CD14-positive monocyte (primary cell): Measurements from ENCODE around the gene AQP2. TPM values are rescaled to one million over a fixed set of nuclear protein-coding genes. Genes with fewer than 3 reads are reported as not detected.
"Not testable (repeated sequence)": the region's sequence is repeated elsewhere in the genome, so short reads cannot be mapped to it uniquely, and the experiment has no call there.

Experiments used
- DNase-seq, 3 donors: peaks; one replicate each; pipeline ENCODE4 v3.0.0-alpha.2; 2011 to 2022
- H2AFZ ChIP-seq: 2 replicates; pipeline ENCODE4 v1.6.0; 2012; ENCODE audit warnings: mild to moderate bottlenecking, low read depth, low read length, inconsistent platforms; ENCODE audit not compliant: insufficient read depth, poor library complexity, severe bottlenecking
- H3K27ac ChIP-seq, 2 donors: 1 replicate in 1 of 2; 2 replicates in 1 of 2; pipeline ENCODE4 v1.5.1; 2012 to 2013; ENCODE audit warnings: low read length in 2 of 2, control low read depth in 1 of 2, inconsistent platforms in 1 of 2, low read depth in 1 of 2, mild to moderate bottlenecking in 1 of 2
- H3K27me3 ChIP-seq, 2 donors: one replicate each; pipeline versions ENCODE4 v1.6.0 to v1.6.1; 2011 to 2013; ENCODE audit warnings: low read length in 2 of 2; ENCODE audit not compliant: control insufficient read depth in 2 of 2, insufficient read depth in 2 of 2
- H3K36me3 ChIP-seq, 2 donors: replicated peaks in 1 of 2; 1 replicate in 1 of 2; 2 replicates in 1 of 2; pipeline versions ENCODE4 v1.5.1 to v1.6.1; 2012 to 2013; ENCODE audit warnings: low read length in 2 of 2, control low read depth in 1 of 2, inconsistent platforms in 1 of 2, mild to moderate bottlenecking in 1 of 2; ENCODE audit not compliant: insufficient read depth in 2 of 2, control insufficient read depth in 1 of 2
- H3K4me1 ChIP-seq, 2 donors: 1 replicate in 1 of 2; 2 replicates in 1 of 2; pipeline versions ENCODE4 v1.5.1 to v1.6.1; 2012 to 2013; ENCODE audit warnings: low read length in 2 of 2, control low read depth in 1 of 2, inconsistent platforms in 1 of 2, mild to moderate bottlenecking in 1 of 2, moderate library complexity in 1 of 2; ENCODE audit not compliant: insufficient read depth in 2 of 2, control insufficient read depth in 1 of 2
- H3K4me2 ChIP-seq: replicated peaks from 2 replicates; pipeline ENCODE3; 2012; ENCODE audit warnings: low read length, moderate library complexity, mild to moderate bottlenecking; ENCODE audit not compliant: poor library complexity, severe bottlenecking; ENCODE audit errors: extremely low read depth
- H3K4me3 ChIP-seq, 3 experiments: fragments of 200-600 bp in 1 of 3; sonication (generic) in 1 of 3; replicated peaks in 1 of 3; 1 replicate in 2 of 3; 2 replicates in 1 of 3; pipeline ENCODE4 v1.5.1; 2011 to 2013; ENCODE audit warnings: low read length in 3 of 3, mild to moderate bottlenecking in 3 of 3, control low read depth in 2 of 3, low read depth in 2 of 3, inconsistent platforms in 1 of 3, moderate library complexity in 1 of 3
- H3K79me2 ChIP-seq: 2 replicates; pipeline ENCODE4 v1.6.0; 2012; ENCODE audit warnings: mild to moderate bottlenecking, control low read depth, inconsistent platforms, low read length, moderate library complexity; ENCODE audit not compliant: insufficient read depth
- H3K9ac ChIP-seq: 2 replicates; pipeline ENCODE4 v1.6.0; 2017; ENCODE audit warnings: low read length, mild to moderate bottlenecking; ENCODE audit not compliant: insufficient read depth, poor library complexity, severe bottlenecking
- H3K9me3 ChIP-seq, 2 donors: replicated peaks in 1 of 2; 1 replicate in 1 of 2; 2 replicates in 1 of 2; pipeline versions ENCODE4 v1.5.1 to v1.6.1; 2012 to 2013; ENCODE audit warnings: low read length in 2 of 2, control low read depth in 1 of 2; ENCODE audit not compliant: control insufficient read depth in 1 of 2, insufficient read depth in 1 of 2
- H4K20me1 ChIP-seq: 2 replicates; pipeline ENCODE4 v1.6.0; 2012; ENCODE audit warnings: mild to moderate bottlenecking, low read length, control low read depth, moderate library complexity; ENCODE audit not compliant: insufficient read depth
- H3K27ac Mint-ChIP-seq, 7 donors: one replicate each; pipeline ENCODE4 v1.8.0; 2020; ENCODE audit warnings: mild to moderate bottlenecking in 7 of 7, mixed read lengths in 7 of 7, moderate library complexity in 6 of 7, inconsistent platforms in 2 of 7
- H3K27me3 Mint-ChIP-seq, 3 donors: one replicate each; pipeline ENCODE4 v1.8.0; 2021 to 2022; ENCODE audit warnings: low read depth in 3 of 3, mild to moderate bottlenecking in 3 of 3, mixed read lengths in 3 of 3, moderate library complexity in 3 of 3, inconsistent platforms in 1 of 3
- H3K36me3 Mint-ChIP-seq, 2 donors: one replicate each; pipeline ENCODE4 v1.8.0; 2020; ENCODE audit warnings: mixed read lengths in 2 of 2, inconsistent platforms in 1 of 2, mild to moderate bottlenecking in 1 of 2
- H3K4me1 Mint-ChIP-seq: one replicate; pipeline ENCODE4 v1.8.0; 2020; ENCODE audit warnings: mild to moderate bottlenecking, mixed read lengths
- H3K4me3 Mint-ChIP-seq, 2 donors: one replicate each; pipeline ENCODE4 v1.8.0; 2020; ENCODE audit warnings: mild to moderate bottlenecking in 2 of 2, mixed read lengths in 2 of 2, moderate library complexity in 1 of 2
- H3K9me3 Mint-ChIP-seq, 7 donors: one replicate each; pipeline ENCODE4 v1.8.0; 2020 to 2022; ENCODE audit warnings: mixed read lengths in 7 of 7, mild to moderate bottlenecking in 6 of 7, moderate library complexity in 6 of 7, inconsistent platforms in 2 of 7
- CTCF ChIP-seq: fragments of 200-600 bp; IDR thresholded peaks from one replicate; pipeline ENCODE4 v1.8.0; 2022; ENCODE audit warnings: antibody characterized with exemption, mild to moderate bottlenecking
- WGBS: methylation state at CpG from one replicate; pipeline ENCODE4 v1.1.5; 2013; ENCODE audit warnings: missing lambda C conversion rate; ENCODE audit not compliant: insufficient coverage; 5-methylcytosine and 5-hydroxymethylcytosine counted together
- intact Hi-C, 2 donors: fragments of 100-400 bp; cut with micrococcal nuclease; formaldehyde crosslinking; loops; one replicate each; pipeline versions ENCODE4 v1.15.0 to v1.15.1; 2023
- polyA plus RNA-seq, 3 donors: library from polyadenylated mRNA; depleted of rRNA in 1 of 3; unstranded in 2 of 3; stranded (reverse) in 1 of 3; fragments of 300-500 nt in 2 of 3; fragments of >200 nt in 1 of 3; fragmentation: Illumina TruSeq in 2 of 3; gene quantifications; 1 replicate in 2 of 3; 2 replicates in 1 of 3; pipeline ENCODE4 v1.2.3, GENCODE V29; 2012 to 2021

AQP2 gene
- polyA plus RNA-seq, 3 donors = not detected

- H3K4me1 ChIP-seq = peaks cover 79 to 90% of the 10 kb centered on the region in 2 donors
- H3K4me1 Mint-ChIP-seq = peaks cover 82% of the 10 kb centered on the region
- H3K9me3 ChIP-seq = no peaks in the 10 kb centered on the region
- peaks cover 0 to 4% (median 0%) of the 10 kb centered on the region in 7 donors for H3K9me3 Mint-ChIP-seq
- H3K9ac ChIP-seq = no peak overlapping the region
- peak overlapping the region; percentile 52 to 86 for H3K27ac ChIP-seq
- peak overlapping the region in 1 of 3 experiments; percentile 26 for H3K4me3 ChIP-seq
- TF ChIP-seq CTCF = no peak
- H3K36me3 ChIP-seq = peaks cover 6 to 12% of the 10 kb centered on the region in 2 donors
- H3K4me3 Mint-ChIP-seq = no peak overlapping the region
- WGBS = no CpG with 5 or more reads among the region's 4 CpGs
- H3K27me3 ChIP-seq = no peaks in the 10 kb centered on the region
- H3K4me2 ChIP-seq = peak overlapping the region; percentile 22
- no peaks in the 10 kb centered on the region for H4K20me1 ChIP-seq
- H3K27me3 Mint-ChIP-seq = peaks cover 0 to 1% (median 1%) of the 10 kb centered on the region in 3 donors
- intact Hi-C loops = no loop called here
- H3K36me3 Mint-ChIP-seq = peaks cover 16 to 18% of the 10 kb centered on the region in 2 donors
- H3K79me2 ChIP-seq = peaks cover 7% of the 10 kb centered on the region
- DNase-seq = peak; percentile 66 to 88 (median 84)
- H3K27ac Mint-ChIP-seq = peak overlapping the region; percentile 78 to 92 (median 86)
- no peak overlapping the region for H2AFZ ChIP-seq
Observed at GRCh38 chr12:49987625-49988303, 37.2 kb downstream of the AQP2 start.

GRCh38 chr12:49989400-49989799 is 38.9 kb downstream of the AQP2 start:
- Mint-ChIP-seq H3K36me3 (peaks cover 29 to 34% of the 10 kb centered on the region in 2 donors), H3K27ac (peak overlapping the region; percentile 76 to 90 (median 82)), H3K4me1 (peaks cover 67% of the 10 kb centered on the region)
- 80% methylated on average over 1 of the region's 2 CpGs for WGBS
- H3K4me3 Mint-ChIP-seq, H3K27me3 Mint-ChIP-seq, DNase-seq, H3K4me2 ChIP-seq, H3K79me2 ChIP-seq, H3K9me3 Mint-ChIP-seq, H3K27me3 ChIP-seq, H3K9me3 ChIP-seq, intact Hi-C loops, H4K20me1 ChIP-seq, H3K9ac ChIP-seq, H2AFZ ChIP-seq: not testable (repeated sequence)
- Histone ChIP-seq H3K27ac (peak overlapping the region in 1 of 2 donors; percentile 86), H3K4me3 (peak overlapping the region in 1 of 3 experiments; percentile 65), H3K36me3 (peaks cover 14 to 29% of the 10 kb centered on the region in 2 donors), H3K4me1 (peaks cover 63 to 73% of the 10 kb centered on the region in 2 donors)
